GM12878 (cell line): ENCODE measurements around the gene CATSPER1. TPM values are rescaled to one million over a fixed set of nuclear protein-coding genes. Genes with fewer than 3 reads are reported as not detected.
A peak's percentile ranks its signal among the peaks of the same experiment; 100 is the strongest.

Experiments
- GATAD2B ChIP-seq: fragments of 450-650 bp; conservative IDR thresholded peaks from 2 replicates; pipeline ENCODE4 v1.6.1; 2017; ENCODE audit warnings: low read depth, mild to moderate bottlenecking, moderate library complexity
- HDGF ChIP-seq: fragments of 450-650 bp; IDR thresholded peaks from 2 replicates; pipeline ENCODE4 v1.6.1; 2016; ENCODE audit warnings: antibody characterized with exemption
- IKZF1 ChIP-seq: fragments of 450-650 bp; conservative IDR thresholded peaks from 2 replicates; pipeline ENCODE4 v1.6.1; 2017; ENCODE audit warnings: antibody characterized with exemption, mild to moderate bottlenecking
- LARP7 ChIP-seq: fragments of 450-650 bp; IDR thresholded peaks from 2 replicates; pipeline ENCODE4 v1.6.1; 2017; ENCODE audit warnings: mild to moderate bottlenecking
- POLR2AphosphoS5 ChIP-seq: IDR thresholded peaks from 2 replicates; pipeline ENCODE4 v1.6.1; 2011; ENCODE audit warnings: mild to moderate bottlenecking, low read length, inconsistent platforms
- RB1 ChIP-seq: fragments of 450-650 bp; formaldehyde crosslinking; IDR thresholded peaks from 2 replicates; pipeline ENCODE4 v1.6.1; 2017; ENCODE audit warnings: mild to moderate bottlenecking, borderline replicate concordance
- RUNX3 ChIP-seq: IDR thresholded peaks from 2 replicates; pipeline ENCODE4 v1.6.1; 2012; ENCODE audit warnings: low read length, inconsistent platforms
- SMAD5 ChIP-seq: IDR thresholded peaks from 2 replicates; pipeline ENCODE4 v1.6.1; 2016; ENCODE audit warnings: antibody characterized with exemption, low read depth
- SREBF1 ChIP-seq: IDR thresholded peaks from 2 replicates; pipeline ENCODE4 v1.6.1; 2012; ENCODE audit warnings: mild to moderate bottlenecking, low read length
- TAF1 ChIP-seq: IDR thresholded peaks from 2 replicates; pipeline ENCODE4 v1.6.1; 2011; ENCODE audit warnings: mild to moderate bottlenecking, low read depth, low read length, borderline replicate concordance
- ZBED1 ChIP-seq: IDR thresholded peaks from 2 replicates; pipeline ENCODE4 v1.6.1; 2016; ENCODE audit warnings: borderline replicate concordance
- ZBTB40 ChIP-seq: fragments of 450-650 bp; IDR thresholded peaks from 2 replicates; pipeline ENCODE4 v1.6.1; 2016; ENCODE audit warnings: mild to moderate bottlenecking, moderate library complexity, borderline replicate concordance
- ZNF687 ChIP-seq: fragments of 450-650 bp; IDR thresholded peaks from 2 replicates; pipeline ENCODE4 v1.6.1; 2017; ENCODE audit warnings: mild to moderate bottlenecking, moderate library complexity
- ZSCAN29 ChIP-seq: fragments of 450-650 bp; IDR thresholded peaks from 2 replicates; pipeline ENCODE4 v1.6.1; 2017; ENCODE audit warnings: mild to moderate bottlenecking, moderate library complexity
- polyA plus RNA-seq, 11 experiments: library from polyadenylated mRNA; depleted of rRNA in 4 of 11; unstranded in 6 of 11; stranded (reverse) in 5 of 11; fragments of >200 nt; fragmentation: Nextera tagmentation in 4 of 11; fragmentation: Illumina TruSeq in 1 of 11; extraction: Ambion mirVana in 4 of 11; extraction: Trizol in 1 of 11; gene quantifications; 1 replicate in 1 of 11; 2 replicates in 10 of 11; pipeline versions ENCODE4 v1.2.1 to v1.2.3, GENCODE V29; 2011 to 2016; ENCODE audit warnings: inconsistent platforms in 2 of 11, missing spikeins in 2 of 11, low read depth in 1 of 11
- total RNA-seq, 4 experiments: library from RNA; depleted of rRNA in 3 of 4; stranded (reverse); fragments of >200 nt in 3 of 4; fragmentation: Illumina TruSeq in 1 of 4; extraction: Trizol in 1 of 4; gene quantifications; 2 replicates each; pipeline versions ENCODE4 v1.2.1 to v1.2.3, GENCODE V29; 2013 to 2021
- TF ChIP-seq, protein P1 (sequence below): fragments of 450-650 bp; IDR thresholded peaks from 2 replicates; pipeline ENCODE4 v1.6.1; 2017; ENCODE audit warnings: mild to moderate bottlenecking
- TF ChIP-seq, protein P2 (sequence below): fragments of 450-650 bp; conservative IDR thresholded peaks from 2 replicates; pipeline ENCODE4 v1.6.1; 2017; ENCODE audit warnings: mild to moderate bottlenecking, moderate library complexity

The CATSPER1 gene
- total and polyA plus RNA-seq, 10 of the 15 experiments (the other 5 are each of a cell fraction or from before 2014, with no cell fraction given), result 0.02 to 0.05 TPM; not detected in 8

DNA sequence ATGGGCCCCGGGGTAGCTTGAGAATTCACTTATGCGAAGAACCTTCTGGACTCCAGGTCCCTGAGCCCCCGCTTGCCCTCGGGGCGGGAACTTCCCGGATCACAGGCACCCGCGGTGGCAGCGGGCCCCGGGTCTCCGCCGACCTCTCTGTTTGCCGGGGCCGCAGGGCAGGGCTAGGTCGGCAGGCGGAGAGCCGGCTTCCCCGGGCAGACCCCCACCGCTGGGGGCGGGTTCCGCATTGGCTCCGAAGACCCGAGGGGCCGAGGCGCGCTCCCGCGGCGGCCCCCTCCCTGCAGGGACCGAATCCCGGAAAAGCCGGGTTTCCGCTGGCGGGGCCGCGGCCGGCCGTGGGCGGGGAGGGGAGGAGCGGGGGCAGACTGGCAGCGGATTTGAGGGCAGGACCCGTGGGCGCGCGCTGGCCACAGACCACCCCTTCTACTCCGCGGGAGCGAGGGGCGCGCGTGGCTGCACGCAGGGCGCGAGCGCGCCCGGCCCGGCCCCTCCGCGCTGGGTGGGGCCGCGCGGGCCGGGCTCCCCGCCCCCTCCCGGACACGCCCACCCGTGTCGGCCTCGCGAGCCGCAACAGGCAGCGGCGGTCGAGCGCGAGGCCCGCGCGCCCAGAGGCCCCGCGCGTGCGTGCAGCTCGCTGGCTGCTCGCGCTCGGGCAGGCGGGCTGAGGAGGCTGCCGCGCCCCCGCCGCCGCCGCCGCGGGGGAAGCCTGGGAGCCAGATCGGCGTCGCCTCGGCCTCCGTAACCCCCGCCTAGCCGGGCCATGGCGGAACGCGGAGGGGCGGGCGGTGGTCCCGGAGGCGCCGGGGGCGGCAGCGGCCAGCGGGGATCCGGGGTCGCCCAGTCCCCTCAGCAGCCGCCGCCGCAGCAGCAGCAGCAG, 43.7 kb upstream of the CATSPER1 start, which contains the start of gene PACS1 (continued):
- TF ChIP-seq RUNX3 (peak; percentile 44), RB1 (no peak; the same call in 1 of the 2 replicates), IKZF1 (peak; percentile 80), LARP7 (peak; percentile 96), ZBED1 (peak; percentile 21; the same call in 1 of the 2 replicates), POLR2AphosphoS5 (0 out of 2 replicates have a peak, but pooled peaks have one; percentile 16), SMAD5 (peak; percentile 56; the same call in 1 of the 2 replicates), ZSCAN29 (no peak), TAF1 (0 out of 2 replicates have a peak, but pooled peaks have one; percentile 27), ZBTB40 (no peak), GATAD2B (peak; percentile 48; the same call in 1 of the 2 replicates), ZNF687 (peak; percentile 9; the same call in 1 of the 2 replicates), HDGF (no peak; the same call in 1 of the 2 replicates), SREBF1 (no peak)
- TF ChIP-seq, protein P1, sequence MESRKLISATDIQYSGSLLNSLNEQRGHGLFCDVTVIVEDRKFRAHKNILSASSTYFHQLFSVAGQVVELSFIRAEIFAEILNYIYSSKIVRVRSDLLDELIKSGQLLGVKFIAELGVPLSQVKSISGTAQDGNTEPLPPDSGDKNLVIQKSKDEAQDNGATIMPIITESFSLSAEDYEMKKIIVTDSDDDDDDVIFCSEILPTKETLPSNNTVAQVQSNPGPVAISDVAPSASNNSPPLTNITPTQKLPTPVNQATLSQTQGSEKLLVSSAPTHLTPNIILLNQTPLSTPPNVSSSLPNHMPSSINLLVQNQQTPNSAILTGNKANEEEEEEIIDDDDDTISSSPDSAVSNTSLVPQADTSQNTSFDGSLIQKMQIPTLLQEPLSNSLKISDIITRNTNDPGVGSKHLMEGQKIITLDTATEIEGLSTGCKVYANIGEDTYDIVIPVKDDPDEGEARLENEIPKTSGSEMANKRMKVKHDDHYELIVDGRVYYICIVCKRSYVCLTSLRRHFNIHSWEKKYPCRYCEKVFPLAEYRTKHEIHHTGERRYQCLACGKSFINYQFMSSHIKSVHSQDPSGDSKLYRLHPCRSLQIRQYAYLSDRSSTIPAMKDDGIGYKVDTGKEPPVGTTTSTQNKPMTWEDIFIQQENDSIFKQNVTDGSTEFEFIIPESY, result no peak
- TF ChIP-seq, protein P2, sequence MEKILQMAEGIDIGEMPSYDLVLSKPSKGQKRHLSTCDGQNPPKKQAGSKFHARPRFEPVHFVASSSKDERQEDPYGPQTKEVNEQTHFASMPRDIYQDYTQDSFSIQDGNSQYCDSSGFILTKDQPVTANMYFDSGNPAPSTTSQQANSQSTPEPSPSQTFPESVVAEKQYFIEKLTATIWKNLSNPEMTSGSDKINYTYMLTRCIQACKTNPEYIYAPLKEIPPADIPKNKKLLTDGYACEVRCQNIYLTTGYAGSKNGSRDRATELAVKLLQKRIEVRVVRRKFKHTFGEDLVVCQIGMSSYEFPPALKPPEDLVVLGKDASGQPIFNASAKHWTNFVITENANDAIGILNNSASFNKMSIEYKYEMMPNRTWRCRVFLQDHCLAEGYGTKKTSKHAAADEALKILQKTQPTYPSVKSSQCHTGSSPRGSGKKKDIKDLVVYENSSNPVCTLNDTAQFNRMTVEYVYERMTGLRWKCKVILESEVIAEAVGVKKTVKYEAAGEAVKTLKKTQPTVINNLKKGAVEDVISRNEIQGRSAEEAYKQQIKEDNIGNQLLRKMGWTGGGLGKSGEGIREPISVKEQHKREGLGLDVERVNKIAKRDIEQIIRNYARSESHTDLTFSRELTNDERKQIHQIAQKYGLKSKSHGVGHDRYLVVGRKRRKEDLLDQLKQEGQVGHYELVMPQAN, result peak; percentile 14
